H1 (cell line): Measurements from ENCODE around the gene RBM27. TPM values are rescaled to one million over a fixed set of nuclear protein-coding genes. Genes with fewer than 3 reads are reported as not detected.

Source experiments
- ASH2L ChIP-seq: fragments of 200-600, 300-600 bp; sonication (generic); IDR thresholded peaks from one replicate; pipeline ENCODE4 v1.7.1; 2017; ENCODE audit warnings: low read length
- CTCF ChIP-seq, 3 experiments: IDR thresholded peaks; 1 replicate in 2 of 3; 2 replicates in 1 of 3; pipeline versions ENCODE4 v1.5.1 to v1.6.1; 2011; ENCODE audit warnings: low read length in 3 of 3, mild to moderate bottlenecking in 3 of 3, inconsistent platforms in 2 of 3, low read depth in 1 of 3, moderate library complexity in 1 of 3; ENCODE audit not compliant: insufficient read depth in 1 of 3; ENCODE audit errors: control extremely low read depth in 1 of 3
- EZH2 ChIP-seq: fragments of 200-600 bp; sonication (generic); IDR thresholded peaks from 2 replicates; pipeline ENCODE4 v1.7.1; 2012; ENCODE audit warnings: low read depth, mild to moderate bottlenecking, moderate library complexity, low read length, inconsistent platforms; ENCODE audit not compliant: severe bottlenecking
- HDAC2 ChIP-seq, 2 experiments: fragments of 300-600 bp in 1 of 2; sonication (generic) in 1 of 2; IDR thresholded peaks; 2 replicates each; pipeline ENCODE4 v1.6.1; 2011 to 2012; ENCODE audit warnings: low read depth in 2 of 2, low read length in 2 of 2, mild to moderate bottlenecking in 2 of 2, moderate library complexity in 2 of 2, borderline replicate concordance in 1 of 2, inconsistent platforms in 1 of 2
- KDM5A ChIP-seq: fragments of 200-600 bp; IDR thresholded peaks from 2 replicates; pipeline ENCODE4 v1.7.1; 2012; ENCODE audit warnings: mild to moderate bottlenecking, low read length, inconsistent platforms, mixed read lengths
- NANOG ChIP-seq: IDR thresholded peaks from 2 replicates; pipeline ENCODE4 v1.6.1; 2011; ENCODE audit warnings: low read length, low read depth, mild to moderate bottlenecking, inconsistent platforms; ENCODE audit not compliant: insufficient read depth, poor library complexity, severe bottlenecking
- RAD21 ChIP-seq, 2 experiments: IDR thresholded peaks in 1 of 2; conservative IDR thresholded peaks in 1 of 2; 2 replicates each; pipeline ENCODE4 v1.6.1; 2011; ENCODE audit warnings: low read depth in 2 of 2, low read length in 2 of 2, improper control_type of control experiment in 1 of 2, inconsistent platforms in 1 of 2, mild to moderate bottlenecking in 1 of 2, moderate library complexity in 1 of 2
- polyA plus RNA-seq, 7 experiments: library from polyadenylated mRNA; depleted of rRNA in 3 of 7; stranded (reverse) in 5 of 7; unstranded in 2 of 7; fragments of >200 nt in 5 of 7; fragments of 200-250 nt in 2 of 7; gene quantifications; 1 replicate in 5 of 7; 2 replicates in 1 of 7; 4 replicates in 1 of 7; pipeline versions ENCODE4 v1.2.1 to v1.2.3, GENCODE V29; 2011 to 2013; ENCODE audit warnings: missing spikeins in 2 of 7, mixed read lengths in 2 of 7
- total RNA-seq: library from RNA; stranded (reverse); fragmentation: NEBNext Ultra II Directional; extraction: Animal tissue kit (Norgen Biotek cat#: 25700); gene quantifications from 2 replicates; pipeline ENCODE4 v1.2.1, GENCODE V29; 2021

RBM27 gene
- total and polyA plus RNA-seq, 2 of the 8 experiments (the other 6 are each of a cell fraction or from before 2014, with no cell fraction given) = 13.1 to 42.9 TPM

DNA sequence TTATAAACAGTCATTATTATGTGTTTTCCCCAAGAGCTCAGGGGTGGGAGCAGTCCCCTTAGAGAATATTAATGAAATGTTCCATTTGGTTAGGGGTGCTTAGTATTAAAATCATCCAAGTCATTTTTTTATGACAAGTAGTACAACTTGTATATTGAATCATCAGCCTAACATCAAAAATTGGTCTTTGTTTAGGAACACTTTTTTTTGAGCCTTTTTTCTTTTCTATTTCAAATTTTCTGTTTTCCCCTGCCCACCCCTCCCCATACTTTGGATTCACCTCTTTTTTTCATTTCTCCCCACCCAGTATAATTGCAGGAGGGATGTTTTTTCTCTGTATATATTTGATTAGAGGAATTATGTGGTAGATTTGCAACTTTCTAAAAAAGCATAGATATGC, 25.8 kb downstream of the RBM27 start (continued):
- TF ChIP-seq ASH2L (no peak), NANOG (no peak), HDAC2 (IDR thresholded peaks at IDR 0.05; ENCODE audit: borderline replicate concordance in 1 of 2, low read depth in 2 of 2, low read length in 2 of 2) (no peak), KDM5A (no peak), CTCF (IDR thresholded peaks at IDR 0.05; ENCODE audit: control extremely low read depth in 1 of 3, insufficient read depth in 1 of 3, low read depth in 1 of 3, low read length in 3 of 3) (no peak), EZH2 (no peak), RAD21 (IDR thresholded peaks at IDR 0.05 in 1 of 2, conservative IDR thresholded peaks at IDR 0.05 in 1 of 2; ENCODE audit: low read depth in 2 of 2, low read length in 2 of 2) (no peak)
